ENCODE results near the gene WNT9B. TPM values are rescaled to one million over a fixed set of nuclear protein-coding genes. Genes with fewer than 3 reads are reported as not detected.

The WNT9B gene
- total RNA-seq, 1 experiment from 2014 or later: not detected

DNA sequence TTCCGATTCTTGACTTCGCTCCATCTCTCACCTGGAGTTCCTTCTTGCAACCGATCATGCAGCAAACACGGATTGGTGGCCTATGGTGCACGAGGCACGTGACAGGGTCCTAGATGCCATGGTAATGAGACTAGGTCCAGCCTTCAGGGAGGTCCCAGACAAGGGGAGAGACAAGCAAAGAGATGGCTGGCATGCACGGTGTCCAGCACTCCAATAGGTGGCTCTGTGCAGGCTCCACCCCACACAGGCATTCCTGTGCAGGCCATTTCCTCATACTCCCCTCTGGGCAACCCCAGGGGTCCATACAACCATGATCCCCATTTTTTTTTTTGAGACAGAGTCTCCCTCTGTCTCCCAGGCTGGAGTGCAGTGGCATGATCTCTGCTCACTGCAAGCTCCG lies 31.3 kb downstream of the WNT9B start:
- Histone ChIP-seq H3K27me3 (ENCODE audit: control insufficient read depth, insufficient read depth, low read length) (no peaks in the 10 kb centered on the region), H3K36me3 (ENCODE audit: control insufficient read depth, insufficient read depth, low read length) (no peaks in the 10 kb centered on the region), H3K4me1 (ENCODE audit: control insufficient read depth, insufficient read depth, low read length) (no peaks in the 10 kb centered on the region), H3K4me3 (ENCODE audit: low read depth in 2 of 2, low read length in 2 of 2) (no peak overlapping the region), H3K9me3 (ENCODE audit: control insufficient read depth, insufficient read depth, low read depth, low read length) (no peaks in the 10 kb centered on the region), H3K27ac (ENCODE audit: low read length) (no peak overlapping the region)
- no TSS peak for BruUV-seq (replicated peaks)
- TF ChIP-seq SIN3A (IDR thresholded peaks at IDR 0.05; ENCODE audit: borderline replicate concordance, insufficient read depth, low read depth, low read length) (no peak), POLR2AphosphoS5 (IDR thresholded peaks at IDR 0.05; ENCODE audit: low read depth, low read length) (no peak), TCF7L2 (IDR thresholded peaks at IDR 0.05; ENCODE audit: low read depth, low read length) (no peak)
- TF ChIP-seq, protein P1, sequence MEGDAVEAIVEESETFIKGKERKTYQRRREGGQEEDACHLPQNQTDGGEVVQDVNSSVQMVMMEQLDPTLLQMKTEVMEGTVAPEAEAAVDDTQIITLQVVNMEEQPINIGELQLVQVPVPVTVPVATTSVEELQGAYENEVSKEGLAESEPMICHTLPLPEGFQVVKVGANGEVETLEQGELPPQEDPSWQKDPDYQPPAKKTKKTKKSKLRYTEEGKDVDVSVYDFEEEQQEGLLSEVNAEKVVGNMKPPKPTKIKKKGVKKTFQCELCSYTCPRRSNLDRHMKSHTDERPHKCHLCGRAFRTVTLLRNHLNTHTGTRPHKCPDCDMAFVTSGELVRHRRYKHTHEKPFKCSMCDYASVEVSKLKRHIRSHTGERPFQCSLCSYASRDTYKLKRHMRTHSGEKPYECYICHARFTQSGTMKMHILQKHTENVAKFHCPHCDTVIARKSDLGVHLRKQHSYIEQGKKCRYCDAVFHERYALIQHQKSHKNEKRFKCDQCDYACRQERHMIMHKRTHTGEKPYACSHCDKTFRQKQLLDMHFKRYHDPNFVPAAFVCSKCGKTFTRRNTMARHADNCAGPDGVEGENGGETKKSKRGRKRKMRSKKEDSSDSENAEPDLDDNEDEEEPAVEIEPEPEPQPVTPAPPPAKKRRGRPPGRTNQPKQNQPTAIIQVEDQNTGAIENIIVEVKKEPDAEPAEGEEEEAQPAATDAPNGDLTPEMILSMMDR (IDR thresholded peaks at IDR 0.05): no peak
- TF ChIP-seq, protein P2, sequence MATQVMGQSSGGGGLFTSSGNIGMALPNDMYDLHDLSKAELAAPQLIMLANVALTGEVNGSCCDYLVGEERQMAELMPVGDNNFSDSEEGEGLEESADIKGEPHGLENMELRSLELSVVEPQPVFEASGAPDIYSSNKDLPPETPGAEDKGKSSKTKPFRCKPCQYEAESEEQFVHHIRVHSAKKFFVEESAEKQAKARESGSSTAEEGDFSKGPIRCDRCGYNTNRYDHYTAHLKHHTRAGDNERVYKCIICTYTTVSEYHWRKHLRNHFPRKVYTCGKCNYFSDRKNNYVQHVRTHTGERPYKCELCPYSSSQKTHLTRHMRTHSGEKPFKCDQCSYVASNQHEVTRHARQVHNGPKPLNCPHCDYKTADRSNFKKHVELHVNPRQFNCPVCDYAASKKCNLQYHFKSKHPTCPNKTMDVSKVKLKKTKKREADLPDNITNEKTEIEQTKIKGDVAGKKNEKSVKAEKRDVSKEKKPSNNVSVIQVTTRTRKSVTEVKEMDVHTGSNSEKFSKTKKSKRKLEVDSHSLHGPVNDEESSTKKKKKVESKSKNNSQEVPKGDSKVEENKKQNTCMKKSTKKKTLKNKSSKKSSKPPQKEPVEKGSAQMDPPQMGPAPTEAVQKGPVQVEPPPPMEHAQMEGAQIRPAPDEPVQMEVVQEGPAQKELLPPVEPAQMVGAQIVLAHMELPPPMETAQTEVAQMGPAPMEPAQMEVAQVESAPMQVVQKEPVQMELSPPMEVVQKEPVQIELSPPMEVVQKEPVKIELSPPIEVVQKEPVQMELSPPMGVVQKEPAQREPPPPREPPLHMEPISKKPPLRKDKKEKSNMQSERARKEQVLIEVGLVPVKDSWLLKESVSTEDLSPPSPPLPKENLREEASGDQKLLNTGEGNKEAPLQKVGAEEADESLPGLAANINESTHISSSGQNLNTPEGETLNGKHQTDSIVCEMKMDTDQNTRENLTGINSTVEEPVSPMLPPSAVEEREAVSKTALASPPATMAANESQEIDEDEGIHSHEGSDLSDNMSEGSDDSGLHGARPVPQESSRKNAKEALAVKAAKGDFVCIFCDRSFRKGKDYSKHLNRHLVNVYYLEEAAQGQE (IDR thresholded peaks at IDR 0.05; ENCODE audit: insufficient read depth in 1 of 2, low read depth in 2 of 2, low read length in 1 of 2): no peak
- in situ Hi-C loops (cut with HindIII; ENCODE audit: low pct_unique_long_range_greater_than_20kb, low sequenced_read_pairs) (no loop called here), intact Hi-C loops (cut with micrococcal nuclease; ENCODE audit: unreplicated experiment) (no loop called here)
- POLR2A ChIA-PET: interaction anchor here (0.6 kb wide), 1 partner anchor 1074 kb away, joined by 3 read pairs; no protein-coding TSS in a partner anchor
- ATAC-seq (no peak), DNase-seq (ENCODE audit: low read depth, low spot score) (no peak)
- CTCF ChIA-PET: no interaction called here

DNA sequence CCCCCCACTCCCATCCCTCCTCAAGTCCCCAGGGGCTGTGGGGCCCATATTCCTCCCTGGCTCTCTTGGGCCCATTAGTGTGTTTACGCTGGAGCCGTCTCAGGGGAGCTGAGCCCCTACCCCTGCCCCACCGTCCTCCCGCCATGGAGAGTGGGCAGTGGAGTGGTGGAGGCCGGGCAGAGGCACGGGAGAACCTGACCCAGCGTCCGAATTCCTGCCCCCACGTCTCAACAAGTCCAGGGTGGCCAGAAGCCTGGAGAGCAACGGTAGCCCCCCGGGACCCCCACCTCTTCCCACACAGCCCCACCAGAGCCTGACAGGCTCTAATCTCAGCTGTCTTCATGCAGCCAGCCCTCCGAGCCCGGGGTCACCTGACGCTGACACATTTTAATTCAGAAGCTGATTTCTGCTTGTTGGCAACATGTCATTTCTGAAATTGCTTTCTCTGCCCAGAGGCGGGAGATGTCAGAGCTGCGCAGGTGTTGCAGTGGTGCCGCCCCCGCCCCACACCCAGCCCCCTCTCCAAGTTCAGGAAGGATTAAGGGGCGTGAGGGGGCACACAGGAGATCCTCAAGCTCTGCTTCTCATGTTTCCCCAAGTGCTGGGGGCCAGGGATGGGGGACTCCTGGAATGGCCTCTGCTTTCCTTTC lies 32.6 kb downstream of the WNT9B start:
- in situ Hi-C loops (cut with HindIII; ENCODE audit: low pct_unique_long_range_greater_than_20kb, low sequenced_read_pairs): no loop called here

More for the DNA sequence above, 32.6 kb downstream of the WNT9B start:
- ATAC-seq (no peak), DNase-seq (ENCODE audit: low read depth, low spot score) (no peak)
- intact Hi-C loops (cut with micrococcal nuclease; ENCODE audit: unreplicated experiment): no loop called here
- Histone ChIP-seq H3K4me1 (ENCODE audit: control insufficient read depth, insufficient read depth, low read length) (no peaks in the 10 kb centered on the region), H3K9me3 (ENCODE audit: control insufficient read depth, insufficient read depth, low read depth, low read length) (no peaks in the 10 kb centered on the region), H3K27me3 (ENCODE audit: control insufficient read depth, insufficient read depth, low read length) (no peaks in the 10 kb centered on the region), H3K27ac (ENCODE audit: low read length) (no peak overlapping the region), H3K4me3 (ENCODE audit: low read depth in 2 of 2, low read length in 2 of 2) (no peak overlapping the region), H3K36me3 (ENCODE audit: control insufficient read depth, insufficient read depth, low read length) (no peaks in the 10 kb centered on the region)
- CTCF ChIA-PET: interaction anchor here (0.6 kb wide), 1 partner anchor 60 kb away, joined by 3 read pairs; no protein-coding TSS in a partner anchor
- no TSS peak for BruUV-seq (replicated peaks)
- POLR2A ChIA-PET: no interaction called here
- TF ChIP-seq SIN3A (IDR thresholded peaks at IDR 0.05; ENCODE audit: borderline replicate concordance, insufficient read depth, low read depth, low read length) (no peak), TCF7L2 (IDR thresholded peaks at IDR 0.05; ENCODE audit: low read depth, low read length) (no peak), POLR2AphosphoS5 (IDR thresholded peaks at IDR 0.05; ENCODE audit: low read depth, low read length) (no peak)
- TF ChIP-seq, protein P1 (IDR thresholded peaks at IDR 0.05): no peak
- TF ChIP-seq, protein P2 (IDR thresholded peaks at IDR 0.05; ENCODE audit: insufficient read depth in 1 of 2, low read depth in 2 of 2, low read length in 1 of 2): no peak

Data from Panc1 (cell line).